PC-3 (cell line): ENCODE data around the gene HPSE2. TPM values are rescaled to one million over a fixed set of nuclear protein-coding genes. Genes with fewer than 3 reads are reported as not detected.

Experiments
- ATAC-seq: fragments of 200-7000 bp; cut with Tn5 transposase; 2 replicates; pipeline ENCODE4 v1.9.1; 2020; ENCODE audit warnings: mild to moderate bottlenecking, moderate library complexity
- BruUV-seq: library from RNA; stranded (reverse); fragments of 400-500 nt; replicated peaks from 2 replicates; lab custom pipeline; 2021; lab: Mats Ljungman, UMichigan
- CTCF ChIA-PET: fragments of 300-600 bp; sonication (Branson Sonifier 250); formaldehyde crosslinking; loops from one replicate; lab custom pipeline; 2022; ENCODE audit warnings: antibody characterized with exemption; lab: Charles Lee
- POLR2A ChIA-PET: fragments of 300-600 bp; sonication (Branson Sonifier 250); formaldehyde crosslinking; loops from one replicate; lab custom pipeline; 2022; ENCODE audit warnings: antibody characterized with exemption; ENCODE audit not compliant: unreplicated experiment; lab: Charles Lee
- DNase-seq: peaks from one replicate; pipeline ENCODE4 v3.0.0-alpha.2; 2015
- H2AFZ ChIP-seq: fragments of 300-600 bp; sonication (generic); 2 replicates; pipeline ENCODE4 v1.6.0; 2016; ENCODE audit warnings: antibody characterized with exemption, low read length
- H3F3A ChIP-seq: fragments of 300-600 bp; sonication (generic); one replicate; pipeline ENCODE4 v1.6.0; 2017; ENCODE audit warnings: antibody characterized with exemption, low read length, control low read depth, mild to moderate bottlenecking; ENCODE audit not compliant: unreplicated experiment
- H3K27ac ChIP-seq: fragments of 300-600 bp; sonication (generic); 2 replicates; pipeline ENCODE4 v1.5.1; 2016; ENCODE audit warnings: mild to moderate bottlenecking, low read length
- H3K27me3 ChIP-seq: fragments of 300-600 bp; sonication (generic); 2 replicates; pipeline ENCODE4 v1.6.1; 2016; ENCODE audit warnings: low read length, mixed read lengths
- H3K36me3 ChIP-seq: fragments of 300-600 bp; sonication (generic); 2 replicates; pipeline ENCODE4 v1.6.1; 2016; ENCODE audit warnings: low read depth, mixed run types, low read length, mixed read lengths
- H3K4me1 ChIP-seq: fragments of 300-600 bp; sonication (generic); 2 replicates; pipeline ENCODE4 v1.5.1; 2016; ENCODE audit warnings: low read length; ENCODE audit not compliant: insufficient read depth
- H3K4me2 ChIP-seq: fragments of 300-600 bp; sonication (generic); 2 replicates; pipeline ENCODE4 v1.6.0; 2016; ENCODE audit warnings: low read length
- H3K4me3 ChIP-seq: fragments of 300-600 bp; sonication (generic); 2 replicates; pipeline ENCODE4 v1.5.1; 2016; ENCODE audit warnings: mild to moderate bottlenecking, low read length, mixed read lengths
- H3K79me2 ChIP-seq: fragments of 300-600 bp; sonication (generic); 2 replicates; pipeline ENCODE4 v1.6.1; 2017; ENCODE audit warnings: low read length, mixed read lengths
- H3K9ac ChIP-seq: fragments of 300-600 bp; sonication (generic); 2 replicates; pipeline ENCODE4 v1.6.0; 2016; ENCODE audit warnings: mild to moderate bottlenecking, low read length
- H3K9me2 ChIP-seq: fragments of 300-600 bp; sonication (generic); replicated peaks from 2 replicates; pipeline ENCODE4 v1.6.1; 2016; ENCODE audit warnings: mixed run types, low read length, mixed read lengths
- H3K9me3 ChIP-seq: fragments of 300-600 bp; sonication (generic); 2 replicates; pipeline ENCODE4 v1.6.1; 2016; ENCODE audit warnings: low read length, mixed read lengths
- H4K20me1 ChIP-seq: fragments of 300-600 bp; sonication (generic); 2 replicates; pipeline ENCODE4 v1.6.1; 2016; ENCODE audit warnings: low read length, mixed read lengths
- CTCF ChIP-seq: fragments of 300-600 bp; sonication (generic); conservative IDR thresholded peaks from 2 replicates; pipeline ENCODE4 v1.5.1; 2017; ENCODE audit warnings: antibody characterized with exemption, low read depth, mild to moderate bottlenecking, low read length
- EZH2 ChIP-seq: fragments of 300-600 bp; sonication (generic); IDR thresholded peaks from one replicate; pipeline ENCODE4 v1.6.1; 2017; ENCODE audit warnings: antibody characterized with exemption, mild to moderate bottlenecking, low read length; ENCODE audit not compliant: unreplicated experiment
- EZH2phosphoT487 ChIP-seq: fragments of 300-600 bp; sonication (generic); IDR thresholded peaks from 2 replicates; pipeline ENCODE4 v1.6.1; 2018; ENCODE audit warnings: mild to moderate bottlenecking, antibody characterized with exemption, low read length, borderline replicate concordance
- intact Hi-C: fragments of 100-400 bp; cut with micrococcal nuclease; formaldehyde crosslinking; loops from 2 replicates; pipeline ENCODE4 v1.9.0; 2023
- total RNA-seq: library from RNA; depleted of rRNA; stranded (reverse); fragments of >200 nt; gene quantifications from 2 replicates; pipeline ENCODE4 v1.2.3, GENCODE V29; 2014

The HPSE2 gene
- total RNA-seq, 1 experiment from 2014 or later, result 0.15 TPM

GRCh38 chr10:98613446-98613845 lies 622.2 kb downstream of the HPSE2 start:
- Histone ChIP-seq H3K79me2 (no peaks in the 10 kb centered on the region), H3K4me1 (no peaks in the 10 kb centered on the region), H3K4me3 (no peak overlapping the region), H3K27ac (no peak overlapping the region), H2AFZ (no peak overlapping the region), H3K36me3 (no peaks in the 10 kb centered on the region), H3K27me3 (peaks cover 44% of the 10 kb centered on the region), H3K4me2 (no peak overlapping the region), H4K20me1 (no peaks in the 10 kb centered on the region), H3K9me3 (no peaks in the 10 kb centered on the region), H3K9ac (no peak overlapping the region), H3K9me2 (no peaks in the 10 kb centered on the region), H3F3A (no peaks in the 10 kb centered on the region)
- ChIA-PET POLR2A (no interaction called here), CTCF (no interaction called here)
- TF ChIP-seq EZH2phosphoT487 (no peak), CTCF (no peak), EZH2 (no peak)
- BruUV-seq, result no TSS peak
- DNase-seq, result no peak
- no peak for ATAC-seq
- intact Hi-C loops, result no loop called here

GRCh38 chr10:98611436-98611835 lies 624.2 kb downstream of the HPSE2 start:
- Histone ChIP-seq H3K4me1 (no peaks in the 10 kb centered on the region), H3F3A (no peaks in the 10 kb centered on the region), H3K9me2 (no peaks in the 10 kb centered on the region), H4K20me1 (no peaks in the 10 kb centered on the region), H3K36me3 (no peaks in the 10 kb centered on the region), H3K9ac (no peak overlapping the region), H3K4me3 (no peak overlapping the region), H3K4me2 (no peak overlapping the region), H3K79me2 (no peaks in the 10 kb centered on the region), H3K9me3 (no peaks in the 10 kb centered on the region), H3K27me3 (peaks cover 36% of the 10 kb centered on the region), H2AFZ (no peak overlapping the region), H3K27ac (no peak overlapping the region)
- TF ChIP-seq EZH2phosphoT487 (no peak), EZH2 (no peak), CTCF (no peak)
- no peak for ATAC-seq
- ChIA-PET CTCF (no interaction called here), POLR2A (no interaction called here)
- BruUV-seq, result no TSS peak
- DNase-seq, result no peak
- intact Hi-C loops, result no loop called here

- H3K4me3 ChIP-seq, result no peak overlapping the region
- H3K79me2 ChIP-seq, result no peaks in the 10 kb centered on the region
- POLR2A ChIA-PET, result no interaction called here
- no TSS peak for BruUV-seq
- no peaks in the 10 kb centered on the region for H3K4me1 ChIP-seq
- DNase-seq (no peak), ATAC-seq (no peak)
- no peak overlapping the region for H2AFZ ChIP-seq
- TF ChIP-seq EZH2phosphoT487 (no peak), CTCF (no peak), EZH2 (no peak)
- H3F3A ChIP-seq, result no peaks in the 10 kb centered on the region
- H3K4me2 ChIP-seq, result no peak overlapping the region
- H3K9me2 ChIP-seq, result no peaks in the 10 kb centered on the region
- CTCF ChIA-PET, result no interaction called here
- intact Hi-C loops, result no loop called here
- no peaks in the 10 kb centered on the region for H3K9me3 ChIP-seq
- H4K20me1 ChIP-seq, result no peaks in the 10 kb centered on the region
- H3K27me3 ChIP-seq, result peaks cover 38% of the 10 kb centered on the region
- H3K36me3 ChIP-seq, result no peaks in the 10 kb centered on the region
- no peak overlapping the region for H3K9ac ChIP-seq
- no peak overlapping the region for H3K27ac ChIP-seq
Observed at GRCh38 chr10:98610836-98611235, 624.8 kb downstream of the HPSE2 start.
